WTC11 (cell line): ENCODE results near the gene CEP350. TPM values are rescaled to one million over a fixed set of nuclear protein-coding genes. Genes with fewer than 3 reads are reported as not detected.

Experiments used
- ATAC-seq: fragments of 200-7000 bp; cut with Tn5 transposase; 2 replicates; pipeline ENCODE4 v1.10.0; 2021; ENCODE audit warnings: mild to moderate bottlenecking, moderate library complexity
- CTCF ChIA-PET: fragments of 300-600 bp; sonication (Branson Sonifier 250); formaldehyde crosslinking; loops from one replicate; lab custom pipeline; 2021; ENCODE audit warnings: antibody characterized with exemption; lab: Charles Lee
- POLR2A ChIA-PET: fragments of 350-600 bp; sonication (Branson Sonifier 250); formaldehyde crosslinking; loops from one replicate; lab custom pipeline; 2021; ENCODE audit warnings: antibody characterized with exemption; lab: Charles Lee
- DNase-seq: peaks from one replicate; pipeline ENCODE4 v3.0.0; 2021; ENCODE audit warnings: low spot score
- H3K27ac Mint-ChIP-seq: 2 replicates; pipeline ENCODE4 v1.8.0; 2021; ENCODE audit warnings: mixed read lengths
- H3K27me3 Mint-ChIP-seq: 2 replicates; pipeline ENCODE4 v1.8.0; 2021; ENCODE audit warnings: low read depth, mild to moderate bottlenecking, moderate library complexity, mixed read lengths
- H3K36me3 Mint-ChIP-seq: 2 replicates; pipeline ENCODE4 v1.8.0; 2021; ENCODE audit warnings: mixed read lengths
- H3K4me1 Mint-ChIP-seq: 2 replicates; pipeline ENCODE4 v1.8.0; 2022; ENCODE audit warnings: mixed read lengths
- H3K4me3 Mint-ChIP-seq: 2 replicates; pipeline ENCODE4 v1.8.0; 2021; ENCODE audit warnings: mild to moderate bottlenecking, moderate library complexity, mixed read lengths
- H3K9me3 Mint-ChIP-seq: 2 replicates; pipeline ENCODE4 v1.8.0; 2021; ENCODE audit warnings: mixed read lengths
- ARID4B ChIP-seq: sonication (generic); formaldehyde crosslinking; IDR thresholded peaks from 2 replicates; pipeline ENCODE4 v1.8.0; 2023; ENCODE audit warnings: missing genetic modification reagents, mild to moderate bottlenecking, borderline replicate concordance
- ATF3 ChIP-seq: sonication (generic); formaldehyde crosslinking; conservative IDR thresholded peaks from 2 replicates; pipeline ENCODE4 v1.8.1; 2022; ENCODE audit warnings: mild to moderate bottlenecking, missing genetic modification reagents
- CBFB ChIP-seq: sonication (generic); formaldehyde crosslinking; IDR thresholded peaks from 2 replicates; pipeline ENCODE4 v1.8.1; 2022; ENCODE audit warnings: mild to moderate bottlenecking, low read depth, missing genetic modification reagents
- CDX4 ChIP-seq: fragments of 250-450 bp; sonication (Bioruptor Pico); IDR thresholded peaks from 2 replicates; pipeline ENCODE4 v1.9.0; 2021; ENCODE audit warnings: moderate library complexity, mild to moderate bottlenecking, inconsistent platforms, borderline replicate concordance
- CREB1 ChIP-seq: sonication (generic); formaldehyde crosslinking; IDR thresholded peaks from 2 replicates; pipeline ENCODE4 v1.8.0; 2023; ENCODE audit warnings: mild to moderate bottlenecking, missing genetic modification reagents
- EMX1 ChIP-seq: fragments of 250-450 bp; sonication (Bioruptor Pico); IDR thresholded peaks from 2 replicates; pipeline ENCODE4 v1.8.0; 2021; ENCODE audit warnings: mild to moderate bottlenecking
- ESRRA ChIP-seq: sonication (generic); formaldehyde crosslinking; IDR thresholded peaks from 2 replicates; pipeline ENCODE4 v1.8.1; 2022; ENCODE audit warnings: mild to moderate bottlenecking, missing genetic modification reagents, borderline replicate concordance
- IRF2 ChIP-seq: sonication (generic); formaldehyde crosslinking; IDR thresholded peaks from 2 replicates; pipeline ENCODE4 v1.8.0; 2022; ENCODE audit warnings: low read depth, missing genetic modification reagents, borderline replicate concordance
- JAZF1 ChIP-seq: fragments of 250-450 bp; sonication (Bioruptor Pico); IDR thresholded peaks from 2 replicates; pipeline ENCODE4 v1.9.0; 2021; ENCODE audit warnings: moderate library complexity, mild to moderate bottlenecking, inconsistent platforms
- MXD4 ChIP-seq: fragments of 250-450 bp; sonication (Bioruptor Pico); IDR thresholded peaks from 2 replicates; pipeline ENCODE4 v1.8.0; 2021; ENCODE audit warnings: mild to moderate bottlenecking, moderate library complexity, borderline replicate concordance
- MYBL2 ChIP-seq: sonication (generic); formaldehyde crosslinking; IDR thresholded peaks from 2 replicates; pipeline ENCODE4 v1.8.1; 2023; ENCODE audit warnings: mild to moderate bottlenecking, moderate library complexity, missing genetic modification reagents
- TEAD4 ChIP-seq: sonication (generic); formaldehyde crosslinking; IDR thresholded peaks from 2 replicates; pipeline ENCODE4 v1.8.0; 2022; ENCODE audit warnings: mild to moderate bottlenecking, missing genetic modification reagents
- USF2 ChIP-seq: sonication (generic); formaldehyde crosslinking; IDR thresholded peaks from 2 replicates; pipeline ENCODE4 v1.8.1; 2023; ENCODE audit warnings: mild to moderate bottlenecking, missing genetic modification reagents, moderate library complexity
- ZNF416 ChIP-seq: fragments of 250-450 bp; sonication (Bioruptor Pico); IDR thresholded peaks from 2 replicates; pipeline ENCODE4 v1.9.0; 2021; ENCODE audit warnings: mild to moderate bottlenecking, inconsistent platforms
- ZNF512 ChIP-seq: sonication (generic); formaldehyde crosslinking; IDR thresholded peaks from 2 replicates; pipeline ENCODE4 v1.8.1; 2022; ENCODE audit warnings: missing genetic modification reagents, borderline replicate concordance
- total RNA-seq: library from RNA; stranded (reverse); gene quantifications from 3 replicates; pipeline ENCODE4 v1.2.3, GENCODE V29; 2021
- TF ChIP-seq, protein P1 (sequence below): sonication (generic); formaldehyde crosslinking; IDR thresholded peaks from 2 replicates; pipeline ENCODE4 v1.8.1; 2023; ENCODE audit warnings: mild to moderate bottlenecking, missing genetic modification reagents, borderline replicate concordance

The CEP350 gene
- total RNA-seq, 1 experiment from 2014 or later: 34.2 TPM

GRCh38 chr1:179968284-179968993 lies 13.8 kb downstream of the CEP350 start (continued):
- TF ChIP-seq ZNF512 (CRISPR knock-in tag) (no peak), TEAD4 (CRISPR knock-in tag) (no peak), ESRRA (CRISPR knock-in tag) (no peak), USF2 (no peak)

DNA sequence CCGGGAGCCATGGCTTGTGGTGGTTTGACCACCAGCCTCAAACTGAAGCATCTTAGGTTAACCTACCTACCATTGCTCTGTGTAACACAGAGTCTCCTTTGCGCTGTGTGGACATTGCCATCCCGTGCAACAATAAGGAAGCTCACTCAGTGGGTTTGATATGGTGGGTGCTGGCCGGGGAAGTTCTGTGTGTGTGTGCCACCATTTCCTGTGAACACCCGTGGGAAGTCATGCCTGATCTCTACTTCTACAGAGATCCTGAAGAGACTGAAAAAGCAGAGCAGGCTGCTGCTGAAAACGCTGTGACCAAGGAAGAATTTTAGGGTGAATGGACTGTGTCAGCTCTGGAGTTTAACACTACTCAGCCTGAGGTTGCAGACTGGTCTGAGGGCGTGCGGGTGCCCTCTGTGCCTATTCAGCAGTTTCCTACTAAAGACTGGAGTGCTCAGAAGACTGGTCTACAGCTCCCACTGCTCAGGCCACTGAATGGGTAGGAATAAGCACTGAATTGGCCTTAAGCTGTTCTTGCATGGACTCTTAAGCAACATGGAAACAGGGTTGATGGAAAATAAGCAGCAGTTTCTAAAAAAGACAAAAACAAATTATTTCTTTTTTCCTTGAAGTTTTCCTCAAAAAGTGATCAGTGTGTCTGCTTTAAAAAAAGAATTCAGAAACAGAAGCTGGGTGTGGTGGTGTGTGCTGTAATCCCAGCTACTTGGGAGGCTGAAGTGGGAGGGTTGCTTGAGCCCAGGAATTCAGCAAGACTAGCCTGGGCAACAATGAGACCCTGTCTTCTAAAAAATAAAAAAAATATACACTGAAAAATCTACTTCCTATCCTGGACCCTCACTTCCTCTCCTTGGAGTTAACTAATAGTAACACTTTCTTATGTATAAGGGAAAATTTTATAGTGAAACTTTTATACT lies 14.6 kb downstream of the CEP350 start:
- CTCF ChIA-PET: interaction anchor here (1.1 to 1.7 kb wide), 2 partner anchors 159 to 199 kb away, joined by 3 read pairs; no protein-coding TSS in a partner anchor
- Mint-ChIP-seq H3K4me3 (no peak overlapping the region), H3K36me3 (no peaks in the 10 kb centered on the region), H3K9me3 (no peaks in the 10 kb centered on the region), H3K27ac (peak overlapping the region; percentile 85), H3K4me1 (peaks cover 20% of the 10 kb centered on the region), H3K27me3 (no peaks in the 10 kb centered on the region)
- TF ChIP-seq IRF2 (CRISPR knock-in tag) (no peak), JAZF1 (no peak), ARID4B (CRISPR knock-in tag) (no peak), ZNF512 (CRISPR knock-in tag) (no peak)
- POLR2A ChIA-PET: no interaction called here
- ATAC-seq (no peak), DNase-seq (no peak)

DNA sequence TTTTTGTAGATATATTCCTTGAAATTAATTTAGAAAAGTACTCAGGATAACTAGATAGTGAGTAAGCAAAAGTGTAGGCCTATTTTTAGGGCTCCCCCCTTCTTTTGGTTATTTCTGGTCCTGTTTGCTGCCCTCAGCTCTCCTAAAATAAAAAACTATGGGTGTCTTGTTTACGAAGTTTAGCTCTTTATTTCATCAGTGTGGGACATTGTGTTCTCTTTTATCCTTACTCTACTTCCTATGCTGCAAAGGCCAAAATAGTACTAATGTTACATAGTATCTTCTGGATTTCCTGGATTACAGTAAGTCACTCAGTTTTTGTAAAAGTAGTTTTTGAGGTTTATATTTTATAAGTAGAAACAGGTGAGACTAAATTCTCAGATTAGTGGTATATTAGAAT lies 15.4 kb downstream of the CEP350 start:
- POLR2A ChIA-PET: no interaction called here
- Mint-ChIP-seq H3K4me1 (peaks cover 13% of the 10 kb centered on the region), H3K4me3 (no peak overlapping the region), H3K36me3 (no peaks in the 10 kb centered on the region), H3K27me3 (no peaks in the 10 kb centered on the region), H3K9me3 (no peaks in the 10 kb centered on the region), H3K27ac (no peak overlapping the region)
- CTCF ChIA-PET: interaction anchor here (1.1 to 1.7 kb wide), 2 partner anchors 160 to 199 kb away, joined by 3 read pairs; no protein-coding TSS in a partner anchor
- no peak for DNase-seq
- ATAC-seq: no peak
- TF ChIP-seq, protein P1, sequence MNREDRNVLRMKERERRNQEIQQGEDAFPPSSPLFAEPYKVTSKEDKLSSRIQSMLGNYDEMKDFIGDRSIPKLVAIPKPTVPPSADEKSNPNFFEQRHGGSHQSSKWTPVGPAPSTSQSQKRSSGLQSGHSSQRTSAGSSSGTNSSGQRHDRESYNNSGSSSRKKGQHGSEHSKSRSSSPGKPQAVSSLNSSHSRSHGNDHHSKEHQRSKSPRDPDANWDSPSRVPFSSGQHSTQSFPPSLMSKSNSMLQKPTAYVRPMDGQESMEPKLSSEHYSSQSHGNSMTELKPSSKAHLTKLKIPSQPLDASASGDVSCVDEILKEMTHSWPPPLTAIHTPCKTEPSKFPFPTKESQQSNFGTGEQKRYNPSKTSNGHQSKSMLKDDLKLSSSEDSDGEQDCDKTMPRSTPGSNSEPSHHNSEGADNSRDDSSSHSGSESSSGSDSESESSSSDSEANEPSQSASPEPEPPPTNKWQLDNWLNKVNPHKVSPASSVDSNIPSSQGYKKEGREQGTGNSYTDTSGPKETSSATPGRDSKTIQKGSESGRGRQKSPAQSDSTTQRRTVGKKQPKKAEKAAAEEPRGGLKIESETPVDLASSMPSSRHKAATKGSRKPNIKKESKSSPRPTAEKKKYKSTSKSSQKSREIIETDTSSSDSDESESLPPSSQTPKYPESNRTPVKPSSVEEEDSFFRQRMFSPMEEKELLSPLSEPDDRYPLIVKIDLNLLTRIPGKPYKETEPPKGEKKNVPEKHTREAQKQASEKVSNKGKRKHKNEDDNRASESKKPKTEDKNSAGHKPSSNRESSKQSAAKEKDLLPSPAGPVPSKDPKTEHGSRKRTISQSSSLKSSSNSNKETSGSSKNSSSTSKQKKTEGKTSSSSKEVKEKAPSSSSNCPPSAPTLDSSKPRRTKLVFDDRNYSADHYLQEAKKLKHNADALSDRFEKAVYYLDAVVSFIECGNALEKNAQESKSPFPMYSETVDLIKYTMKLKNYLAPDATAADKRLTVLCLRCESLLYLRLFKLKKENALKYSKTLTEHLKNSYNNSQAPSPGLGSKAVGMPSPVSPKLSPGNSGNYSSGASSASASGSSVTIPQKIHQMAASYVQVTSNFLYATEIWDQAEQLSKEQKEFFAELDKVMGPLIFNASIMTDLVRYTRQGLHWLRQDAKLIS: no peak
- TF ChIP-seq ZNF416 (CRISPR knock-in tag) (no peak), ATF3 (CRISPR knock-in tag) (no peak), EMX1 (CRISPR knock-in tag) (no peak), MXD4 (CRISPR knock-in tag) (no peak), MYBL2 (no peak), CDX4 (CRISPR knock-in tag) (no peak), CBFB (no peak), CREB1 (no peak)
